WERI-Rb-1 (cell line): ENCODE results near the gene CFAP52.

Experiments used
- DNase-seq: peaks from one replicate; pipeline ENCODE4 v3.0.0-alpha.2; 2020
- H3K27ac ChIP-seq: fragments of 250-450 bp; sonication (Bioruptor Pico); 2 replicates; pipeline ENCODE4 v1.5.1; 2020; ENCODE audit warnings: mild to moderate bottlenecking, moderate library complexity
- H3K27me3 ChIP-seq: fragments of 250-450 bp; sonication (Bioruptor Pico); 2 replicates; pipeline ENCODE4 v1.5.1; 2021; ENCODE audit warnings: mild to moderate bottlenecking, low read depth, moderate library complexity; ENCODE audit not compliant: insufficient read depth, severe bottlenecking
- H3K36me3 ChIP-seq: fragments of 250-450 bp; sonication (Bioruptor Pico); 2 replicates; pipeline ENCODE4 v1.5.1; 2020; ENCODE audit warnings: mild to moderate bottlenecking, moderate library complexity
- H3K4me3 ChIP-seq: 2 replicates; pipeline ENCODE4 v1.5.1; 2011; ENCODE audit warnings: low read depth, mild to moderate bottlenecking, control low read depth, low read length
- H3K9me3 ChIP-seq: fragments of 250-450 bp; sonication (Bioruptor Pico); 2 replicates; pipeline ENCODE4 v1.5.1; 2021; ENCODE audit warnings: mild to moderate bottlenecking, moderate library complexity; ENCODE audit not compliant: severe bottlenecking
- TF ChIP-seq, protein P1 (sequence below): IDR thresholded peaks from 2 replicates; pipeline ENCODE4 v1.5.1; 2011; ENCODE audit warnings: low read depth, mild to moderate bottlenecking, control low read depth, inconsistent platforms, low read length

The CFAP52 gene

DNA sequence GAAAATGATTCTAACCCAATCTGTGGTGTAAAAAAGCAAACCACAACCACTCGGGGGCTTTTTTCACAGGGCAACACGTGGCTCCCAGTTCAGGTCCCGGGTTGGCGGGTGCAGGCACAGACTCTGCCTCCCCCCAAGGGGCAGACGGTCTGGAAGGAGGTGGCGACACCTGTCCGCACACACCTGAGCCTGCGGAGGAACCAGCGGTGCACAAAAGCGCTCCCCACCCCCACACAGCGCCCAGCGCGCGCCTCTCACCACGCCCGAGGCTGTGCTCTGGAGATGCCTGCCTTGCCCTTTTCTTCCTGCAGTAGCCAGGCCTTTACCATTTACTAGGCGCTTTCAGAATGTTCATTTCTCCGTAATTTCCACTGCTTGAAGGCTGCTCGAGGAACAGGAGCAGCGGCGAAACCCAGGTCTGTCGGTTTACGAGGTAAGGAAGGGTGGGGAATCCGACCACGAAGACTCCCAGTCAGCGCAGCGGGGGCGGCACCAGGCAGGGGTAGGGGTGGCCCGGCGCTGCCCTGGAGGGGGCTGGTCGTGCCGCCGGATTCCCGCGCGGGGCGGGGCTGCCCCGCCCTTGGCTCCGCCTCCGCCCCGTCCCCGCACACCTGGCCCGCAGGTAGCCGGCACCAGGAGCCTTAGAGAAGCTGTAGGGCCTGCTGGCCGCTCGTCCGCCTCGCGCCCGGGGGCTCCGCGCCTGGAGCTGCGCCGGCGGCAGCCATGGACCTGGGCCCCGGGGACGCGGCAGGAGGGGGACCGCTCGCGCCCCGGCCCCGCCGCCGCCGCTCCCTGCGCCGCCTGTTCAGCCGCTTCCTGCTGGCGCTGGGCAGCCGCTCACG lies 68.7 kb downstream of the CFAP52 start, which contains the start of gene USP43:
USP43 (plus strand) TSS at position 608 of the 842 bp plus-strand sequence; CDS start at position 724, 116 bp downstream.
- peak; percentile 55 for DNase-seq
- peak within 1 kb of the TSS; percentile 80 for H3K27ac ChIP-seq
- H3K9me3 ChIP-seq = no peaks in the 10 kb centered on the region
- peak within 1 kb of the TSS; percentile 88 for H3K4me3 ChIP-seq
- H3K27me3 ChIP-seq = no peaks in the 10 kb centered on the region
- H3K36me3 ChIP-seq = no peaks in the 10 kb centered on the region
- TF ChIP-seq, protein P1, sequence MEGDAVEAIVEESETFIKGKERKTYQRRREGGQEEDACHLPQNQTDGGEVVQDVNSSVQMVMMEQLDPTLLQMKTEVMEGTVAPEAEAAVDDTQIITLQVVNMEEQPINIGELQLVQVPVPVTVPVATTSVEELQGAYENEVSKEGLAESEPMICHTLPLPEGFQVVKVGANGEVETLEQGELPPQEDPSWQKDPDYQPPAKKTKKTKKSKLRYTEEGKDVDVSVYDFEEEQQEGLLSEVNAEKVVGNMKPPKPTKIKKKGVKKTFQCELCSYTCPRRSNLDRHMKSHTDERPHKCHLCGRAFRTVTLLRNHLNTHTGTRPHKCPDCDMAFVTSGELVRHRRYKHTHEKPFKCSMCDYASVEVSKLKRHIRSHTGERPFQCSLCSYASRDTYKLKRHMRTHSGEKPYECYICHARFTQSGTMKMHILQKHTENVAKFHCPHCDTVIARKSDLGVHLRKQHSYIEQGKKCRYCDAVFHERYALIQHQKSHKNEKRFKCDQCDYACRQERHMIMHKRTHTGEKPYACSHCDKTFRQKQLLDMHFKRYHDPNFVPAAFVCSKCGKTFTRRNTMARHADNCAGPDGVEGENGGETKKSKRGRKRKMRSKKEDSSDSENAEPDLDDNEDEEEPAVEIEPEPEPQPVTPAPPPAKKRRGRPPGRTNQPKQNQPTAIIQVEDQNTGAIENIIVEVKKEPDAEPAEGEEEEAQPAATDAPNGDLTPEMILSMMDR = no peak

GRCh38 chr17:9645851-9646545 lies 69.6 kb downstream of the CFAP52 start:
- H3K27ac ChIP-seq = peak overlapping the region; percentile 80
- TF ChIP-seq, protein P1 = peak; percentile 45; the same call in 1 of the 2 replicates
- no peaks in the 10 kb centered on the region for H3K36me3 ChIP-seq
- no peaks in the 10 kb centered on the region for H3K9me3 ChIP-seq
- no peaks in the 10 kb centered on the region for H3K27me3 ChIP-seq
- peak; percentile 59 for DNase-seq
- H3K4me3 ChIP-seq = peak overlapping the region; percentile 88

DNA sequence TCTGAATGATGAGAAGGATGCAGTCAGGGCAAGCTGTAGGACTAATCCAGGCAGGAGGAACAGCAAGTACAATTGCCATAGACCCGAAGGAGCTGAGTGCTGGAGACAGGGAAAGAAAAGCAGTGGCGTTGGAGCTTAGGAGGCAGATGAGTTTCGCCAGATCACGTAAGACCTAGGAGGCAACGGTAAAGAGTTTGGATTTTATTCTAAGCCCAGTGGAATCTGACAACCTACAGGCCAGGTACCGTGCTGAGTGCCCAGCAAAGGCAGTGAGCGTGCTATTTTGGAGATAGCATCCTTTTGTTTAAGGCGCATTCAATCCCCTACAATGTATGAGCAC lies 70.1 kb downstream of the CFAP52 start:
- no peaks in the 10 kb centered on the region for H3K27me3 ChIP-seq
- H3K36me3 ChIP-seq = no peaks in the 10 kb centered on the region
- no peak for DNase-seq
- no peaks in the 10 kb centered on the region for H3K9me3 ChIP-seq
- no peak overlapping the region for H3K27ac ChIP-seq
- TF ChIP-seq, protein P1 = no peak
- peak overlapping the region; percentile 88 for H3K4me3 ChIP-seq

DNA sequence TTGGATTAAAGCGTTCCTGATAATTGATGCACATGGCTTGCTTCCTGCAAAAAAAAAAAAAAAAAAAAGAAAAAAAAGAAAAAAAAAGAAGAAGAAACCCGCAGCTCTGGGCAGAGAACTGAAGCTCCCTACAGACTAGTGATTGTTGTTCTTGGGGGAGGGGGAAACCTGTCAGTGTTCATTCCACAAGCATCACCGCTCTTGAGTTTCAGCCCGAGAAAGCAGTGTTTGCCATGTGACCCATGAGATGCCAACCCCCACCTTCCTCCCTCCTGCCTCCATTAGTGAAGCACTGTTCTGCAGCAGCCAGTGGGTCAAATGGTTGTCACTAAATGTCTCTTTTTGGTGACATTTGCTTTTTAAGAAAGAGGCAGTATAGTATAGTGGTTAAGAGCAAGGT lies 70.6 kb downstream of the CFAP52 start:
- no peaks in the 10 kb centered on the region for H3K36me3 ChIP-seq
- no peaks in the 10 kb centered on the region for H3K9me3 ChIP-seq
- no peak overlapping the region for H3K27ac ChIP-seq
- H3K4me3 ChIP-seq = no peak overlapping the region
- TF ChIP-seq, protein P1 = no peak
- DNase-seq = no peak
- H3K27me3 ChIP-seq = no peaks in the 10 kb centered on the region

DNA sequence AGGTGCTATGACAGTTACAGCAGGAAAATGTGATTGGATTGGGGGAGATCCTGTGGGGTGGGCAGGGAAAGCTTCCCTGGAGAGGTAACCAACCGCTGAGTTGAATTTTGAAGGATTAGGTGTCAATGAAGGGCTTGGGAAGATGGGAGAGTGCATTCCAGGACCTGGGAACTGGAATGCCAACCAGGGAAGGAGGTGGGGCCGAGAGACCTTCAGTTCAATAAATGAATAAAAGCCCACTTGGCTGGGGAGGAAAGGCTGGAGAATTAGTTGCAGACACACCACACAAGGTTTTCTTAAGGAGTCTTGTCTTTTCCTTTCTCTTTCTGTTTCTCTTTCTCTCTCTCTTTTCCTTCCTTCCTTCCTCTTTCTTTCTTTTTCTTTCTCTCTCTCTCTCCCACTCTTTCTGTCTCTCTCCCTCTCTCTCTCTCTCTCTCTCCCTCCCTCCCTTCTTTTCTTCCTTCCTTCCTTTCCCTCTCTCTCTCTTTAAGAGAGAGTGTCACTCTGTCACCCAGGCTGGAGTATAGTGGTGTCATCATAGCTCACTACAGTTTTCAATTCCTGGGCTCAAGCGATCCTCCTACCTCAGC lies 72.2 kb downstream of the CFAP52 start:
- no peak for DNase-seq
- Histone ChIP-seq H3K27me3 (no peaks in the 10 kb centered on the region), H3K36me3 (no peaks in the 10 kb centered on the region), H3K4me3 (no peak overlapping the region), H3K27ac (no peak overlapping the region), H3K9me3 (no peaks in the 10 kb centered on the region)
- TF ChIP-seq, protein P1 = no peak
